ENCODE results near the gene FAM3B. TPM values are rescaled to one million over a fixed set of nuclear protein-coding genes. Genes with fewer than 3 reads are reported as not detected.

The FAM3B gene
- polyA plus RNA-seq, 1 donor from 2014 or later = not detected

DNA sequence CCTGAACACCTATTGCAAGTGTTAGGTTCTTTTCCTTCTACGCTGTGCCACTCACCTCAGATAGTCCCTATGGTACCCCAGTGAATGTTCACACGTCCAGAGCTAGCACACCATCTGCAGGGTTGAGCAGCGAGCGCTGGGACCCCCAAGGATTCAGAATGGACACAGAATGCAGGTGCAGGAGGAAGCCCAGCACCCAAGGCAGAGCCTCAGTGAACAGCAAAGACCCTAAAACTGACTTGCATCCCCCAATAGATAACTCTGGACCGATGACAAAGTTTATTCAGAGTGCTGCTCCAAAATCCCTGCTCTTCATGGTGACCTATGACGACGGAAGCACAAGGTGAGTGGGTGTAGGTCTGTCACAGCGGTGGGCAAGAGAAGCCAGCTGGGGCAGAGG lies 30.2 kb downstream of the FAM3B start:
- no peak overlapping the region for H2AFZ ChIP-seq (ENCODE audit: low read depth, low read length)
- no peak overlapping the region for H3K9ac ChIP-seq (ENCODE audit: low read length)
- no peaks in the 10 kb centered on the region for H3K9me3 ChIP-seq (ENCODE audit: low read length)
- H3K4me2 ChIP-seq (ENCODE audit: low read length) = no peak overlapping the region
- H4K20me1 ChIP-seq (ENCODE audit: insufficient read depth) = no peaks in the 10 kb centered on the region
- H3K9me2 ChIP-seq (ENCODE audit: insufficient read depth, low read length) = no peaks in the 10 kb centered on the region
- no peaks in the 10 kb centered on the region for H3K27me3 ChIP-seq (ENCODE audit: insufficient read depth, low read depth, low read length)
- H3K36me3 ChIP-seq (ENCODE audit: insufficient read depth, low read length) = no peaks in the 10 kb centered on the region
- no peaks in the 10 kb centered on the region for H3F3A ChIP-seq (ENCODE audit: insufficient read depth, low read length, poor library complexity, severe bottlenecking)
- no peak overlapping the region for H3K4me3 ChIP-seq (ENCODE audit: low read length)
- no peaks in the 10 kb centered on the region for H3K79me2 ChIP-seq (replicated peaks; ENCODE audit: insufficient read depth, low read length)
- H3K27ac ChIP-seq (ENCODE audit: low read length) = no peak overlapping the region
- TF ChIP-seq RAD21 (conservative IDR thresholded peaks at IDR 0.05) (no peak), TAF1 (IDR thresholded peaks at IDR 0.05; ENCODE audit: low read depth) (no peak), EZH2 (IDR thresholded peaks at IDR 0.05; ENCODE audit: borderline replicate concordance, insufficient read depth, low read length, poor library complexity, severe bottlenecking) (no peak), POLR2AphosphoS5 (IDR thresholded peaks at IDR 0.05) (no peak), MXI1 (conservative IDR thresholded peaks at IDR 0.05; ENCODE audit: poor library complexity, severe bottlenecking) (no peak), EP300 (conservative IDR thresholded peaks at IDR 0.05; ENCODE audit: poor library complexity, severe bottlenecking) (no peak), SMC3 (conservative IDR thresholded peaks at IDR 0.05; ENCODE audit: poor library complexity) (no peak)
- TF ChIP-seq, protein P1, sequence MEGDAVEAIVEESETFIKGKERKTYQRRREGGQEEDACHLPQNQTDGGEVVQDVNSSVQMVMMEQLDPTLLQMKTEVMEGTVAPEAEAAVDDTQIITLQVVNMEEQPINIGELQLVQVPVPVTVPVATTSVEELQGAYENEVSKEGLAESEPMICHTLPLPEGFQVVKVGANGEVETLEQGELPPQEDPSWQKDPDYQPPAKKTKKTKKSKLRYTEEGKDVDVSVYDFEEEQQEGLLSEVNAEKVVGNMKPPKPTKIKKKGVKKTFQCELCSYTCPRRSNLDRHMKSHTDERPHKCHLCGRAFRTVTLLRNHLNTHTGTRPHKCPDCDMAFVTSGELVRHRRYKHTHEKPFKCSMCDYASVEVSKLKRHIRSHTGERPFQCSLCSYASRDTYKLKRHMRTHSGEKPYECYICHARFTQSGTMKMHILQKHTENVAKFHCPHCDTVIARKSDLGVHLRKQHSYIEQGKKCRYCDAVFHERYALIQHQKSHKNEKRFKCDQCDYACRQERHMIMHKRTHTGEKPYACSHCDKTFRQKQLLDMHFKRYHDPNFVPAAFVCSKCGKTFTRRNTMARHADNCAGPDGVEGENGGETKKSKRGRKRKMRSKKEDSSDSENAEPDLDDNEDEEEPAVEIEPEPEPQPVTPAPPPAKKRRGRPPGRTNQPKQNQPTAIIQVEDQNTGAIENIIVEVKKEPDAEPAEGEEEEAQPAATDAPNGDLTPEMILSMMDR (IDR thresholded peaks at IDR 0.05; ENCODE audit: poor library complexity, severe bottlenecking) = no peak
- TF ChIP-seq, protein P2, sequence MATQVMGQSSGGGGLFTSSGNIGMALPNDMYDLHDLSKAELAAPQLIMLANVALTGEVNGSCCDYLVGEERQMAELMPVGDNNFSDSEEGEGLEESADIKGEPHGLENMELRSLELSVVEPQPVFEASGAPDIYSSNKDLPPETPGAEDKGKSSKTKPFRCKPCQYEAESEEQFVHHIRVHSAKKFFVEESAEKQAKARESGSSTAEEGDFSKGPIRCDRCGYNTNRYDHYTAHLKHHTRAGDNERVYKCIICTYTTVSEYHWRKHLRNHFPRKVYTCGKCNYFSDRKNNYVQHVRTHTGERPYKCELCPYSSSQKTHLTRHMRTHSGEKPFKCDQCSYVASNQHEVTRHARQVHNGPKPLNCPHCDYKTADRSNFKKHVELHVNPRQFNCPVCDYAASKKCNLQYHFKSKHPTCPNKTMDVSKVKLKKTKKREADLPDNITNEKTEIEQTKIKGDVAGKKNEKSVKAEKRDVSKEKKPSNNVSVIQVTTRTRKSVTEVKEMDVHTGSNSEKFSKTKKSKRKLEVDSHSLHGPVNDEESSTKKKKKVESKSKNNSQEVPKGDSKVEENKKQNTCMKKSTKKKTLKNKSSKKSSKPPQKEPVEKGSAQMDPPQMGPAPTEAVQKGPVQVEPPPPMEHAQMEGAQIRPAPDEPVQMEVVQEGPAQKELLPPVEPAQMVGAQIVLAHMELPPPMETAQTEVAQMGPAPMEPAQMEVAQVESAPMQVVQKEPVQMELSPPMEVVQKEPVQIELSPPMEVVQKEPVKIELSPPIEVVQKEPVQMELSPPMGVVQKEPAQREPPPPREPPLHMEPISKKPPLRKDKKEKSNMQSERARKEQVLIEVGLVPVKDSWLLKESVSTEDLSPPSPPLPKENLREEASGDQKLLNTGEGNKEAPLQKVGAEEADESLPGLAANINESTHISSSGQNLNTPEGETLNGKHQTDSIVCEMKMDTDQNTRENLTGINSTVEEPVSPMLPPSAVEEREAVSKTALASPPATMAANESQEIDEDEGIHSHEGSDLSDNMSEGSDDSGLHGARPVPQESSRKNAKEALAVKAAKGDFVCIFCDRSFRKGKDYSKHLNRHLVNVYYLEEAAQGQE (IDR thresholded peaks at IDR 0.05; ENCODE audit: borderline replicate concordance) = no peak

DNA sequence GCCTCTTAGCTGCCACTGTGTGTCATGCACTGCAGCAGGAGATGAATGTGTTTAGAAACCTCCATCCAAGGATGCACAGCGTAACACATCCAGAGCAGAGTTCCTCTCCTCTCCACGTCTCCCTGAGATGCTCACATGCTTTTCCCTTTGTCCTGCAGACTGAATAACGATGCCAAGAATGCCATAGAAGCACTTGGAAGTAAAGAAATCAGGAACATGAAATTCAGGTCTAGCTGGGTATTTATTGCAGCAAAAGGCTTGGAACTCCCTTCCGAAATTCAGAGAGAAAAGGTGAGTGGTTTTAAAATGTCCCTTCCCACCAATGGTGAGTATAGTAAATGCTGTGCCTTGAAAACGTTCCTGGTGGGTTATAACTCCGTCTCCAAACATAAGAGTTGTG lies 31.8 kb downstream of the FAM3B start:
- Histone ChIP-seq H3K9ac (ENCODE audit: low read length) (no peak overlapping the region), H3K4me2 (ENCODE audit: low read length) (no peak overlapping the region), H3K27ac (ENCODE audit: low read length) (no peak overlapping the region), H4K20me1 (ENCODE audit: insufficient read depth) (no peaks in the 10 kb centered on the region), H3K36me3 (ENCODE audit: insufficient read depth, low read length) (no peaks in the 10 kb centered on the region), H2AFZ (ENCODE audit: low read depth, low read length) (no peak overlapping the region), H3K79me2 (replicated peaks; ENCODE audit: insufficient read depth, low read length) (no peaks in the 10 kb centered on the region), H3K4me3 (ENCODE audit: low read length) (no peak overlapping the region), H3K9me2 (ENCODE audit: insufficient read depth, low read length) (no peaks in the 10 kb centered on the region), H3K27me3 (ENCODE audit: insufficient read depth, low read depth, low read length) (no peaks in the 10 kb centered on the region), H3F3A (ENCODE audit: insufficient read depth, low read length, poor library complexity, severe bottlenecking) (no peaks in the 10 kb centered on the region), H3K9me3 (ENCODE audit: low read length) (no peaks in the 10 kb centered on the region)
- TF ChIP-seq POLR2AphosphoS5 (IDR thresholded peaks at IDR 0.05) (no peak), RAD21 (conservative IDR thresholded peaks at IDR 0.05) (no peak), EP300 (conservative IDR thresholded peaks at IDR 0.05; ENCODE audit: poor library complexity, severe bottlenecking) (no peak)
- TF ChIP-seq, protein P1 (IDR thresholded peaks at IDR 0.05; ENCODE audit: poor library complexity, severe bottlenecking) = no peak
- TF ChIP-seq, protein P2 (IDR thresholded peaks at IDR 0.05; ENCODE audit: borderline replicate concordance) = no peak
